IPS DF 6.9 (cell line): Measurements from ENCODE around the gene CCDC28A.

Experiments used
- DNase-seq: peaks from one replicate; pipeline ENCODE4 v3.0.0-alpha.2; 2013; ENCODE audit warnings: low read depth, low spot score
- H3K27ac ChIP-seq: one replicate; pipeline ENCODE4 v1.5.1; 2013; ENCODE audit warnings: low read length, control low read depth
- H3K27me3 ChIP-seq: 2 replicates; pipeline ENCODE4 v1.6.1; 2013; ENCODE audit warnings: mild to moderate bottlenecking, low read length; ENCODE audit not compliant: control insufficient read depth, insufficient read depth
- H3K36me3 ChIP-seq: 2 replicates; pipeline ENCODE4 v1.6.1; 2013; ENCODE audit warnings: low read length; ENCODE audit not compliant: control insufficient read depth, insufficient read depth
- H3K4me1 ChIP-seq: 2 replicates; pipeline ENCODE4 v1.6.1; 2013; ENCODE audit warnings: low read length; ENCODE audit not compliant: control insufficient read depth, insufficient read depth
- H3K4me3 ChIP-seq: 2 replicates; pipeline ENCODE4 v1.5.1; 2013; ENCODE audit warnings: mild to moderate bottlenecking, low read length
- H3K9me3 ChIP-seq: 2 replicates; pipeline ENCODE4 v1.6.1; 2013; ENCODE audit warnings: low read length, inconsistent platforms; ENCODE audit not compliant: control insufficient read depth, insufficient read depth
- WGBS: extraction: QIAGEN DNeasy Blood & Tissue Kit; methylation state at CpG from one replicate; pipeline ENCODE4 v1.1.7; 2013; ENCODE audit warnings: mixed read lengths, missing lambda C conversion rate; ENCODE audit not compliant: insufficient read length, insufficient coverage; 5-methylcytosine and 5-hydroxymethylcytosine counted together

The CCDC28A gene

GRCh38 chr6:138814179-138814834 is 40.7 kb downstream of the CCDC28A start:
- H3K4me1 ChIP-seq: peaks cover 3% of the 10 kb centered on the region; the same call in 1 of the 2 replicates
- no peaks in the 10 kb centered on the region for H3K36me3 ChIP-seq
- H3K9me3 ChIP-seq: no peaks in the 10 kb centered on the region
- H3K27me3 ChIP-seq: no peaks in the 10 kb centered on the region
- no peak for DNase-seq
- H3K4me3 ChIP-seq: no peak overlapping the region
- WGBS: no CpG with 5 or more reads among the region's 5 CpGs
- H3K27ac ChIP-seq: no peak overlapping the region

GRCh38 chr6:138815221-138815620 is 41.7 kb downstream of the CCDC28A start:
- no peaks in the 10 kb centered on the region for H3K9me3 ChIP-seq
- DNase-seq: no peak
- no peak overlapping the region for H3K27ac ChIP-seq
- no peak overlapping the region for H3K4me3 ChIP-seq
- H3K27me3 ChIP-seq: no peaks in the 10 kb centered on the region
- no peaks in the 10 kb centered on the region for H3K36me3 ChIP-seq
- WGBS: no CpG with 5 or more reads among the region's 6 CpGs
- H3K4me1 ChIP-seq: peaks cover 3% of the 10 kb centered on the region; the same call in 1 of the 2 replicates

- Histone ChIP-seq H3K36me3 (no peaks in the 10 kb centered on the region), H3K4me3 (no peak overlapping the region), H3K4me1 (peaks cover 3% of the 10 kb centered on the region; the same call in 1 of the 2 replicates), H3K27ac (no peak overlapping the region), H3K27me3 (no peaks in the 10 kb centered on the region), H3K9me3 (no peaks in the 10 kb centered on the region)
- no peak for DNase-seq
- no CpG with 5 or more reads among the region's 4 CpGs for WGBS
These were observed 42.4 kb downstream of the CCDC28A start for GRCh38 chr6:138815797-138816528.

- Histone ChIP-seq H3K36me3 (no peaks in the 10 kb centered on the region), H3K4me1 (peaks cover 3% of the 10 kb centered on the region; the same call in 1 of the 2 replicates), H3K9me3 (no peaks in the 10 kb centered on the region), H3K27ac (no peak overlapping the region), H3K4me3 (no peak overlapping the region), H3K27me3 (no peaks in the 10 kb centered on the region)
- WGBS: no CpG with 5 or more reads among the region's 4 CpGs
- DNase-seq: no peak
These were observed 44.2 kb downstream of the CCDC28A start for GRCh38 chr6:138817799-138818198.

GRCh38 chr6:138818496-138819194 is 45.1 kb downstream of the CCDC28A start:
- Histone ChIP-seq H3K9me3 (no peaks in the 10 kb centered on the region), H3K4me3 (no peak overlapping the region), H3K27me3 (no peaks in the 10 kb centered on the region), H3K4me1 (peaks cover 3% of the 10 kb centered on the region; the same call in 1 of the 2 replicates), H3K36me3 (no peaks in the 10 kb centered on the region), H3K27ac (no peak overlapping the region)
- no peak for DNase-seq
- WGBS: no CpG with 5 or more reads among the region's 10 CpGs

GRCh38 chr6:138821519-138821918 is 48.0 kb downstream of the CCDC28A start:
- no peaks in the 10 kb centered on the region for H3K36me3 ChIP-seq
- DNase-seq: no peak
- no peak overlapping the region for H3K27ac ChIP-seq
- H3K27me3 ChIP-seq: no peaks in the 10 kb centered on the region
- WGBS: no CpG with 5 or more reads among the region's 4 CpGs
- H3K9me3 ChIP-seq: no peaks in the 10 kb centered on the region
- H3K4me3 ChIP-seq: no peak overlapping the region
- H3K4me1 ChIP-seq: peaks cover 4% of the 10 kb centered on the region; the same call in 1 of the 2 replicates

- no peaks in the 10 kb centered on the region for H3K36me3 ChIP-seq
- no peak overlapping the region for H3K27ac ChIP-seq
- no CpG with 5 or more reads among the region's 11 CpGs for WGBS
- no peaks in the 10 kb centered on the region for H3K9me3 ChIP-seq
- no peaks in the 10 kb centered on the region for H3K27me3 ChIP-seq
- H3K4me1 ChIP-seq: peaks cover 1% of the 10 kb centered on the region; the same call in 1 of the 2 replicates
- H3K4me3 ChIP-seq: no peak overlapping the region
- DNase-seq: no peak
These were observed 51.0 kb downstream of the CCDC28A start for GRCh38 chr6:138824482-138825144.

- DNase-seq: no peak
- H3K27me3 ChIP-seq: no peaks in the 10 kb centered on the region
- no peaks in the 10 kb centered on the region for H3K4me1 ChIP-seq
- no peaks in the 10 kb centered on the region for H3K36me3 ChIP-seq
- H3K27ac ChIP-seq: no peak overlapping the region
- no peak overlapping the region for H3K4me3 ChIP-seq
- no CpG with 5 or more reads among the region's 7 CpGs for WGBS
- H3K9me3 ChIP-seq: no peaks in the 10 kb centered on the region
These were observed 56.7 kb downstream of the CCDC28A start for GRCh38 chr6:138830248-138830647.

- no peak for DNase-seq
- Histone ChIP-seq H3K9me3 (no peaks in the 10 kb centered on the region), H3K27me3 (no peaks in the 10 kb centered on the region), H3K4me3 (no peak overlapping the region), H3K4me1 (no peaks in the 10 kb centered on the region), H3K36me3 (no peaks in the 10 kb centered on the region), H3K27ac (no peak overlapping the region)
- no CpG with 5 or more reads among the region's 2 CpGs for WGBS
These were observed 58.6 kb downstream of the CCDC28A start for GRCh38 chr6:138832182-138832581.
